K562 (cell line): ENCODE data around the gene MEF2B. TPM values are rescaled to one million over a fixed set of nuclear protein-coding genes. Genes with fewer than 3 reads are reported as not detected.

Source experiments
- ATAC-seq: fragments of 200-7000 bp; cut with Tn5 transposase; 3 replicates; pipeline ENCODE4 v1.9.1; 2020; ENCODE audit warnings: moderate library complexity
- BruUV-seq: library from RNA; stranded (reverse); fragments of 400-500 nt; replicated peaks from 2 replicates; lab custom pipeline; 2021; lab: Mats Ljungman, UMichigan
- CTCF ChIA-PET: fragments of 300-600 bp; formaldehyde crosslinking; extraction: SDS; loops from one replicate; lab custom pipeline; 2021; ENCODE audit warnings: low intra/inter-chr PET ratio; lab: Yijun Ruan, JAX
- POLR2A ChIA-PET: fragments of 300-600, 350-650 bp; sonication (Branson Sonifier 250); formaldehyde crosslinking; extraction: SDS; loops from one replicate; lab custom pipeline; 2021; ENCODE audit warnings: antibody characterized with exemption, inconsistent platforms; lab: Yijun Ruan, JAX
- DNase-seq, 4 experiments: peaks; one replicate each; pipeline versions ENCODE4 v3.0.0 to v3.0.0-alpha.2; 2011 to 2018; ENCODE audit warnings: low spot score in 3 of 4, mixed read lengths in 3 of 4; ENCODE audit errors: extremely low read depth in 1 of 4
- FAIRE-seq: peaks from 2 replicates; lab custom pipeline; 2011; peaks lifted over from hg19 to GRCh38; lab: Jason Lieb, UNC
- H2AFZ ChIP-seq: 2 replicates; pipeline ENCODE4 v1.6.0; 2011; ENCODE audit warnings: low read depth, low read length, control low read depth, inconsistent platforms
- H3K27ac ChIP-seq: fragments of 200-600 bp; 3 replicates; pipeline ENCODE4 v1.8.0; 2011; ENCODE audit warnings: low read depth, mild to moderate bottlenecking, control low read depth, inconsistent platforms, low read length, moderate library complexity, mixed read lengths; ENCODE audit errors: extremely low read depth
- H3K27me3 ChIP-seq, 2 experiments: fragments of 300-600 bp in 1 of 2; 2 replicates in 1 of 2; 3 replicates in 1 of 2; pipeline versions ENCODE4 v1.6.0 to v1.8.0; 2011; ENCODE audit warnings: inconsistent platforms in 2 of 2, low read length in 2 of 2, mild to moderate bottlenecking in 1 of 2, mixed read lengths in 1 of 2, moderate library complexity in 1 of 2; ENCODE audit not compliant: control insufficient read depth in 2 of 2, insufficient read depth in 2 of 2
- H3K36me3 ChIP-seq: fragments of 300-600 bp; 3 replicates; pipeline ENCODE4 v1.8.0; 2011; ENCODE audit warnings: mild to moderate bottlenecking, low read length, inconsistent platforms; ENCODE audit not compliant: control insufficient read depth, insufficient read depth
- H3K4me1 ChIP-seq, 2 experiments: fragments of 200-600 bp in 1 of 2; replicated peaks in 1 of 2; 2 replicates in 1 of 2; 3 replicates in 1 of 2; pipeline versions ENCODE4 v1.5.1 to v1.8.0; 2011; ENCODE audit warnings: inconsistent platforms in 2 of 2, low read length in 2 of 2, mild to moderate bottlenecking in 1 of 2, mixed read lengths in 1 of 2, moderate library complexity in 1 of 2; ENCODE audit not compliant: control insufficient read depth in 2 of 2, insufficient read depth in 2 of 2
- H3K4me2 ChIP-seq: 2 replicates; pipeline ENCODE4 v1.6.1; 2011; ENCODE audit warnings: low read length, control low read depth, inconsistent platforms, mixed read lengths; ENCODE audit not compliant: insufficient read depth
- H3K4me3 ChIP-seq: fragments of 200-600 bp; sonication (generic), shearing (Covaris generic); 2 replicates; pipeline ENCODE4 v1.5.1; 2016; ENCODE audit warnings: control low read depth, inconsistent platforms
- H3K79me2 ChIP-seq: fragments of 200-600 bp; 3 replicates; pipeline ENCODE4 v1.8.0; 2011; ENCODE audit warnings: low read length, inconsistent platforms; ENCODE audit not compliant: control insufficient read depth, insufficient read depth
- H3K9ac ChIP-seq, 2 experiments: 2 replicates each; pipeline versions ENCODE4 v1.6.0 to v1.6.1; 2011; ENCODE audit warnings: low read depth in 2 of 2, low read length in 2 of 2, control low read depth in 1 of 2, inconsistent platforms in 1 of 2, mild to moderate bottlenecking in 1 of 2, mixed read lengths in 1 of 2; ENCODE audit not compliant: insufficient read depth in 1 of 2
- H3K9me1 ChIP-seq: one replicate; pipeline ENCODE4 v1.6.0; 2011; ENCODE audit warnings: inconsistent platforms, mild to moderate bottlenecking, low read length, moderate library complexity; ENCODE audit not compliant: control insufficient read depth, insufficient read depth
- H3K9me3 ChIP-seq: replicated peaks from 2 replicates; pipeline ENCODE4 v1.5.1; 2011; ENCODE audit warnings: low read depth, low read length, inconsistent platforms; ENCODE audit not compliant: control insufficient read depth, insufficient read depth
- H4K20me1 ChIP-seq: replicated peaks from 2 replicates; pipeline ENCODE4 v1.6.1; 2011; ENCODE audit warnings: low read length, inconsistent platforms, mixed read lengths; ENCODE audit not compliant: control insufficient read depth, insufficient read depth
- POLR2G ChIP-seq: fragments of 200-400 bp; formaldehyde crosslinking; IDR thresholded peaks from 2 replicates; pipeline ENCODE4 v1.6.1; 2017; ENCODE audit warnings: low read depth, mild to moderate bottlenecking, antibody characterized with exemption, low read length, moderate library complexity
- whole genome bisulfite sequencing: fragments of 100-300 bp; shearing (Covaris generic); methylation state at CpG from one replicate; pipeline ENCODE4 v1.1.6; 2016; ENCODE audit warnings: low coverage, mixed read lengths; ENCODE audit not compliant: insufficient coverage; ENCODE audit errors: missing lambda C conversion rate; 5-methylcytosine and 5-hydroxymethylcytosine counted together
- in situ Hi-C: fragments of 300-500 bp; cut with MboI; formaldehyde crosslinking; loops from 4 replicates; pipeline ENCODE4 v1.15.0; 2018; ENCODE audit warnings: inconsistent platforms, mixed read lengths
- intact Hi-C: fragments of 100-400 bp; cut with micrococcal nuclease; formaldehyde crosslinking; loops from 2 replicates; pipeline ENCODE4 v1.14.2; 2022
- polyA plus RNA-seq, 8 experiments: library from polyadenylated mRNA; depleted of rRNA in 4 of 8; stranded (reverse) in 5 of 8; unstranded in 3 of 8; fragments of >200 nt; fragmentation: Nextera tagmentation in 2 of 8; fragmentation: Illumina TruSeq in 1 of 8; extraction: Ambion mirVana in 2 of 8; extraction: Trizol in 1 of 8; gene quantifications; 2 replicates each; pipeline versions ENCODE4 v1.2.1 to v1.2.3, GENCODE V29; 2011 to 2014; ENCODE audit warnings: inconsistent platforms in 1 of 8, missing spikeins in 1 of 8
- total RNA-seq, 7 experiments: library from RNA; depleted of rRNA in 6 of 7; stranded (reverse); fragments of >200 nt in 6 of 7; fragmentation: Illumina TruSeq in 2 of 7; extraction: Trizol in 2 of 7; gene quantifications; 2 replicates each; pipeline versions ENCODE4 v1.2.1 to v1.2.3, GENCODE V29; 2011 to 2021; ENCODE audit warnings: low replicate concordance in 1 of 7
- TF ChIP-seq, protein P1 (sequence below): IDR thresholded peaks from 2 replicates; pipeline ENCODE4 v1.6.1; 2016; ENCODE audit warnings: missing genetic modification characterization, missing compliant biosample characterization

The MEF2B gene
- total and polyA plus RNA-seq, 9 of the 15 experiments (the other 6 are each of a cell fraction or from before 2014, with no cell fraction given) = 0.14 to 1.9 (median 0.71) TPM; not detected in 3

DNA sequence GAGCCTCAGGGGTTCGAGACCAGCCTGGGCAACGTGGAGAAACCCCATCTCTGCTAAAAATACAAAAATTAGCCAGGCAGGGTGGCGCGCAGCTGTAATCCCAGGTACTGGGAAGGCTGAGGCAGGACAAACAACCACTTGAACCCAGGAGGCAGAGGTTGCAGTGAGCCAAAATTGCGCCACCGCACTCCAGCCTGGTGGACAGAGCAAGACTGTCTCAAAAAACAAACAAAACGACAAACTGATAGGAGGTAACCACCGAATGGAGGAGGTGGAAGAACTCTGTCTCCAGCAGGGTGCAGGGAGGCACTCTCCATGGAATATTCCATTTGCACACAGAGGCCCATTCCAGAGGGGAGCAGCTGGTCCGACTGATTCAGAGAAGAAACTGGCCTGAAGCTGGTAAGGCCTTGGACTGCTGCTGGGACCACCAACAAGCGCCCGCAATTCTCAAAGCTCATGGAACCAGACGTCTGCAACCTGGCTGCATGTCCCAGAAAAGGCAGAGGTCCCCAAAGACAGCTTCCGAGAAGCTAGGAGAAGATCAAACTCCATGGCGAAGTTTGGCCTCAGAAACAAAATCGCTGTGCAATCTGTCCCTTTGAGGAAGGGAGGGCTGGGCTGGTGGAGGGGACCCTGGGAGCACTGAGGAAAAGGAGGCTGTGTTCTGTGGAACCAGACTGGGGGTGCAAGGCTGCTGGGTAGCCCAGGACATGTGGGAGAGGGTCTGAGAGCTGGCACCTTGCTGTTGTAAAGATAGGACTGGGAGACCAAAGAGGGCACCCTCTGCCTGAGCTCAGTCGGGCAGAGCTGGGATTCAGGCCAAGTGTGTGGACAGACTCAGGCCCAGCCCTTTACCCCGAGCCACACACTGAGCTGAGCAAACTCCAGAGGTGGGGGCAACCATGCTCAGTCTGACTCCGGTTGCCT is 71.1 kb downstream of the MEF2B start:
- H4K20me1 ChIP-seq = no peaks in the 10 kb centered on the region
- peaks cover 0 to 21% of the 10 kb centered on the region in 2 experiments; a peak in 3 of 5 replicates for H3K4me1 ChIP-seq
- WGBS = 85% methylated on average over 17 of the region's 18 CpGs
- H2AFZ ChIP-seq = no peak overlapping the region
- ChIA-PET POLR2A (interaction anchor here (0.6 to 1.1 kb wide), 2 partner anchors 10 to 15 kb away, joined by 3 to 4 read pairs; no protein-coding TSS in a partner anchor), CTCF (no interaction called here)
- H3K9ac ChIP-seq = peak overlapping the region in 1 of 2 experiments; percentile 71; a peak in 2 of 4 replicates
- no peak for DNase-seq
- intact Hi-C loops (no loop called here), in situ Hi-C loops (no loop called here)
- no peak for FAIRE-seq
- H3K9me1 ChIP-seq = no peaks in the 10 kb centered on the region
- 0 out of 2 replicates have a peak, but pooled peaks have one; percentile 23 for TF ChIP-seq POLR2G
- TF ChIP-seq, protein P1, sequence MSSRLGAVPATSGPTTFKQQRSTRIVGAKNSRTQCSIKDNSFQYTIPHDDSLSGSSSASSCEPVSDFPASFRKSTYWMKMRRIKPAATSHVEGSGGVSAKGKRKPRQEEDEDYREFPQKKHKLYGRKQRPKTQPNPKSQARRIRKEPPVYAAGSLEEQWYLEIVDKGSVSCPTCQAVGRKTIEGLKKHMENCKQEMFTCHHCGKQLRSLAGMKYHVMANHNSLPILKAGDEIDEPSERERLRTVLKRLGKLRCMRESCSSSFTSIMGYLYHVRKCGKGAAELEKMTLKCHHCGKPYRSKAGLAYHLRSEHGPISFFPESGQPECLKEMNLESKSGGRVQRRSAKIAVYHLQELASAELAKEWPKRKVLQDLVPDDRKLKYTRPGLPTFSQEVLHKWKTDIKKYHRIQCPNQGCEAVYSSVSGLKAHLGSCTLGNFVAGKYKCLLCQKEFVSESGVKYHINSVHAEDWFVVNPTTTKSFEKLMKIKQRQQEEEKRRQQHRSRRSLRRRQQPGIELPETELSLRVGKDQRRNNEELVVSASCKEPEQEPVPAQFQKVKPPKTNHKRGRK (tag) = no peak
- H3K4me3 ChIP-seq = no peak overlapping the region
- ATAC-seq = peak; percentile 23; the same call in 1 of the 3 replicates
- H3K4me2 ChIP-seq = no peak overlapping the region
- peaks cover 50% of the 10 kb centered on the region; the same call in 2 of the 3 replicates for H3K36me3 ChIP-seq
- H3K27me3 ChIP-seq = no peaks in the 10 kb centered on the region
- no peaks in the 10 kb centered on the region for H3K9me3 ChIP-seq
- H3K27ac ChIP-seq = no peak overlapping the region
- BruUV-seq = no TSS peak
- no peaks in the 10 kb centered on the region for H3K79me2 ChIP-seq
